ENCODE results near the gene CNTNAP2. TPM values are rescaled to one million over a fixed set of nuclear protein-coding genes. Genes with fewer than 3 reads are reported as not detected.

CNTNAP2 gene
- total RNA-seq, 1 experiment from 2014 or later: 64.5 TPM

DNA sequence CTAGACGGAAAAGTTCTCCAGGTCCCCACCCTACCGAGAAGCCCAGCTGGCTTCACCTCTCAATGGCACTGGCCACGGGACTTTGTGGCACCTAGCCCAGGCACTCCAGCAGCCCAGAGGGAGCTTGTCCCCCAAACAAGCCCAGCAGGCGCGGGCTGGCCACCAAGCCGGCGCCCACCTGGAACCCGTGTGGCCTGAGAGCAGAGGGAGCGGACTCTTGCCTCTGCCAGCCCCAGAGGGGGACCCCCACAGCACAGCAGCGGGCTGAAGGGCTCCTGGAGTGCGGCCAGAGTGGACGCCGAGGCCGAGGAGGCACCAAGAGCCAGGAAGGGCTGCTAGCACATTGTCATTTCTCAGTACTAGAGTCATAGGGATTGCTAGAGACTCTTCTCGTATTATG is 671.4 kb downstream of the CNTNAP2 start:
- no peak overlapping the region for H4K91ac ChIP-seq (ENCODE audit: insufficient read length, low read depth, low read length)
- no peak overlapping the region for H3K14ac ChIP-seq (ENCODE audit: insufficient read depth, low read length)
- no peaks in the 10 kb centered on the region for H3K79me1 ChIP-seq (ENCODE audit: insufficient read depth, low read depth, low read length, poor library complexity, severe bottlenecking)
- Mint-ChIP-seq H3K9me3 (peaks cover 9 to 12% of the 10 kb centered on the region in 2 experiments), H3K4me3 (no peak overlapping the region), H3K4me1 (peaks cover 28 to 34% of the 10 kb centered on the region in 2 experiments), H3K27me3 (ENCODE audit: low read depth) (peaks cover 2% of the 10 kb centered on the region), H3K27ac (0 out of 7 replicates have a peak overlapping the region, but pooled peaks of 1 of the 3 experiments have one; percentile 62), H3K36me3 (ENCODE audit: insufficient read depth in 1 of 3, low read depth in 3 of 3) (peaks cover 6 to 9% (median 8%) of the 10 kb centered on the region in 3 experiments; a peak in 5 of 7 replicates)
- no peak overlapping the region for H3K27ac ChIP-seq (ENCODE audit: insufficient read length, low read depth, low read length)
- no peak overlapping the region for H2BK12ac ChIP-seq (ENCODE audit: insufficient read length, low read depth, low read length)
- TF ChIP-seq CTCF (conservative IDR thresholded peaks at IDR 0.05): no peak
- H3K4me2 ChIP-seq (ENCODE audit: insufficient read depth, insufficient read length, low read length): no peak overlapping the region
- peaks cover 5% of the 10 kb centered on the region; the same call in 1 of the 2 replicates for H3K4me1 ChIP-seq (ENCODE audit: insufficient read depth, low read length)
- H3K27me3 ChIP-seq (ENCODE audit: insufficient read depth, low read length): no peaks in the 10 kb centered on the region
- no peak overlapping the region for H4K8ac ChIP-seq (replicated peaks; ENCODE audit: insufficient read length, low read depth, low read length)
- DNase-seq: no peak
- H2BK20ac ChIP-seq (ENCODE audit: low read depth, low read length, poor library complexity, severe bottlenecking): no peak overlapping the region
- H3K9ac ChIP-seq (ENCODE audit: extremely low read depth, insufficient read length, low read length): no peak overlapping the region
- H2BK15ac ChIP-seq (ENCODE audit: low read depth, low read length): no peak overlapping the region
- H2AFZ ChIP-seq (ENCODE audit: low read length): no peak overlapping the region
- no peaks in the 10 kb centered on the region for H3K79me2 ChIP-seq (ENCODE audit: insufficient read depth, low read length)
- no CpG with 5 or more reads among the region's 15 CpGs for WGBS (ENCODE audit: extremely low coverage, insufficient read length, low lambda C conversion rate)
- H3T11ph ChIP-seq (ENCODE audit: low read length): no peak overlapping the region
- H3K4ac ChIP-seq (ENCODE audit: low read depth, low read length): no peak overlapping the region
- H4K5ac ChIP-seq (ENCODE audit: insufficient read length, low read depth, low read length): no peak overlapping the region
- H3K23ac ChIP-seq (ENCODE audit: insufficient read length, low read depth, low read length): no peak overlapping the region
- no peaks in the 10 kb centered on the region for H3K9me3 ChIP-seq (ENCODE audit: control insufficient read depth, low read depth, low read length)
- no peaks in the 10 kb centered on the region for H3K23me2 ChIP-seq (ENCODE audit: insufficient read length, low read depth, low read length, poor library complexity, severe bottlenecking)
- H2AK5ac ChIP-seq (ENCODE audit: insufficient read length, low read length): no peak overlapping the region
- no peak overlapping the region for H3K18ac ChIP-seq (ENCODE audit: insufficient read length, low read depth, low read length)
- H4K20me1 ChIP-seq (ENCODE audit: control insufficient read depth, insufficient read depth, insufficient read length): no peaks in the 10 kb centered on the region
- no peak overlapping the region for H2BK5ac ChIP-seq (ENCODE audit: insufficient read length, low read length)
- no peak overlapping the region for H2BK120ac ChIP-seq (ENCODE audit: low read depth, low read length, poor library complexity, severe bottlenecking)
- no peak overlapping the region for H3K56ac ChIP-seq (ENCODE audit: insufficient read length, low read depth, low read length)
